Lower leg skin (tissue), 3 donors: ENCODE results near the gene ZNF503.

Experiments used
- CTCF ChIP-seq, 3 donors: fragments of 450-650 bp; IDR thresholded peaks; one replicate each; pipeline ENCODE4 v1.5.1; 2016; ENCODE audit warnings: antibody characterized with exemption in 3 of 3, mild to moderate bottlenecking in 3 of 3, moderate library complexity in 2 of 3
- POLR2A ChIP-seq, 2 donors: fragments of 450-650 bp; IDR thresholded peaks; one replicate each; pipeline ENCODE4 v1.6.1; 2016 to 2017; ENCODE audit warnings: antibody characterized with exemption in 2 of 2, mild to moderate bottlenecking in 1 of 2, moderate library complexity in 1 of 2

- TF ChIP-seq CTCF (IDR thresholded peaks at IDR 0.05), result no peak
- TF ChIP-seq POLR2A (IDR thresholded peaks at IDR 0.05), result no peak
Observed at GRCh38 chr10:75437693-75438092, 36.1 kb upstream of the ZNF503 start.
